Activated B cell treated with CpG ODN at 0.5 μM for 24 hours (primary cell): ENCODE data around the gene ZNF142. TPM values are rescaled to one million over a fixed set of nuclear protein-coding genes. Genes with fewer than 3 reads are reported as not detected.
"Not testable (repeated sequence)": the region's sequence is repeated elsewhere in the genome, so short reads cannot be mapped to it uniquely, and the experiment has no call there.

Source experiments
- ATAC-seq: fragments of 200-7000 bp; cut with Tn5 transposase; one replicate; pipeline ENCODE4 v1.10.0; 2021; ENCODE audit warnings: low read depth, mild to moderate bottlenecking, moderate library complexity
- CTCF ChIA-PET: fragments of 350-600 bp; sonication (Branson Sonifier 250); formaldehyde crosslinking; loops from one replicate; lab custom pipeline; 2021; ENCODE audit warnings: antibody characterized with exemption; lab: Charles Lee
- POLR2A ChIA-PET: fragments of 350-600 bp; sonication (Branson Sonifier 250); formaldehyde crosslinking; loops from one replicate; lab custom pipeline; 2021; ENCODE audit warnings: antibody characterized with exemption; lab: Charles Lee
- DNase-seq: peaks from one replicate; pipeline ENCODE4 v3.0.0; 2022
- H3K27ac Mint-ChIP-seq: one replicate; pipeline ENCODE4 v1.8.0; 2020; ENCODE audit warnings: mixed read lengths
- H3K27me3 Mint-ChIP-seq: one replicate; pipeline ENCODE4 v1.8.0; 2021; ENCODE audit warnings: mixed read lengths
- H3K36me3 Mint-ChIP-seq: one replicate; pipeline ENCODE4 v1.8.0; 2021; ENCODE audit warnings: low read depth, mixed read lengths
- H3K4me1 Mint-ChIP-seq: one replicate; pipeline ENCODE4 v1.8.0; 2021; ENCODE audit warnings: mixed read lengths
- H3K4me3 Mint-ChIP-seq: one replicate; pipeline ENCODE4 v1.8.0; 2020; ENCODE audit warnings: mild to moderate bottlenecking, mixed read lengths
- H3K9me3 Mint-ChIP-seq: one replicate; pipeline ENCODE4 v1.8.0; 2020; ENCODE audit warnings: mixed read lengths
- CTCF ChIP-seq: fragments of 200-600 bp; IDR thresholded peaks from one replicate; pipeline ENCODE4 v1.8.0; 2022; ENCODE audit warnings: antibody characterized with exemption, mild to moderate bottlenecking
- intact Hi-C: fragments of 100-400 bp; cut with micrococcal nuclease; formaldehyde crosslinking; loops from one replicate; pipeline ENCODE4 v1.15.1; 2024
- total RNA-seq: library from RNA; stranded (reverse); gene quantifications from 2 replicates; pipeline ENCODE4 v1.2.3, GENCODE V29; 2022

ZNF142 gene
- total RNA-seq, 1 donor from 2014 or later, result 63.6 TPM

- intact Hi-C loops, result no loop called here
- no peak for ATAC-seq
- no peak overlapping the region for H3K4me3 Mint-ChIP-seq
- POLR2A ChIA-PET, result no interaction called here
- CTCF ChIA-PET, result no interaction called here
- no peaks in the 10 kb centered on the region for H3K9me3 Mint-ChIP-seq
- H3K27me3 Mint-ChIP-seq, result no peaks in the 10 kb centered on the region
- no peak for TF ChIP-seq CTCF
- no peak for DNase-seq
- no peaks in the 10 kb centered on the region for H3K4me1 Mint-ChIP-seq
- no peak overlapping the region for H3K27ac Mint-ChIP-seq
- peaks cover 22% of the 10 kb centered on the region for H3K36me3 Mint-ChIP-seq
Measured at GRCh38 chr2:218694405-218695145, 35.2 kb upstream of the ZNF142 start.

- ChIA-PET CTCF (no interaction called here), POLR2A (no interaction called here)
- ATAC-seq (no peak), DNase-seq (no peak)
- intact Hi-C loops, result no loop called here
- H3K4me3 Mint-ChIP-seq, result no peak overlapping the region
- no peaks in the 10 kb centered on the region for H3K9me3 Mint-ChIP-seq
- peaks cover 26% of the 10 kb centered on the region for H3K36me3 Mint-ChIP-seq
- H3K27me3 Mint-ChIP-seq, result no peaks in the 10 kb centered on the region
- TF ChIP-seq CTCF, result no peak
- H3K4me1 Mint-ChIP-seq, result no peaks in the 10 kb centered on the region
- H3K27ac Mint-ChIP-seq, result no peak overlapping the region
Measured at GRCh38 chr2:218691234-218691633, 31.8 kb upstream of the ZNF142 start.

GRCh38 chr2:218687400-218688060, 28.1 kb upstream of the ZNF142 start:
- peak; percentile 56 for ATAC-seq
- not testable (repeated sequence) for DNase-seq, H3K4me1 Mint-ChIP-seq, H3K27ac Mint-ChIP-seq, H3K4me3 Mint-ChIP-seq, H3K9me3 Mint-ChIP-seq, H3K27me3 Mint-ChIP-seq
- H3K36me3 Mint-ChIP-seq, result peaks cover 14% of the 10 kb centered on the region
- CTCF ChIA-PET, result interaction anchor here (0.7 to 1.8 kb wide), 6 partner anchors 10 to 281 kb away, joined by 3 to 10 read pairs (median 4); partner anchors contain the start of genes BCS1L and ZNF142
- POLR2A ChIA-PET, result interaction anchor here (0.6 kb wide), 1 partner anchor 15 kb away, joined by 3 read pairs; the partner anchor contains the start of genes RNF25 and STK36
- intact Hi-C loops, result loop anchor here (1.0 kb wide), 1 partner anchor 281 kb away; no protein-coding TSS in a partner anchor

- no peak for TF ChIP-seq CTCF
- Mint-ChIP-seq H3K27me3 (no peaks in the 10 kb centered on the region), H3K27ac (no peak overlapping the region), H3K36me3 (peaks cover 7% of the 10 kb centered on the region), H3K4me3 (no peak overlapping the region), H3K4me1 (no peaks in the 10 kb centered on the region), H3K9me3 (no peaks in the 10 kb centered on the region)
- intact Hi-C loops, result no loop called here
- CTCF ChIA-PET, result no interaction called here
- no peak for ATAC-seq
- POLR2A ChIA-PET, result no interaction called here
- no peak for DNase-seq
Measured at GRCh38 chr2:218680061-218680460, 20.6 kb upstream of the ZNF142 start.

GRCh38 chr2:218679119-218679518, 19.7 kb upstream of the ZNF142 start:
- Mint-ChIP-seq H3K9me3 (no peaks in the 10 kb centered on the region), H3K27me3 (no peaks in the 10 kb centered on the region), H3K4me3 (no peak overlapping the region), H3K4me1 (no peaks in the 10 kb centered on the region), H3K27ac (no peak overlapping the region), H3K36me3 (peaks cover 7% of the 10 kb centered on the region)
- ATAC-seq, result no peak
- ChIA-PET CTCF (no interaction called here), POLR2A (no interaction called here)
- intact Hi-C loops, result no loop called here
- no peak for TF ChIP-seq CTCF
- no peak for DNase-seq
